ENCODE data around the gene ECT2L. TPM values are rescaled to one million over a fixed set of nuclear protein-coding genes. Genes with fewer than 3 reads are reported as not detected.

The ECT2L gene
- total and polyA plus RNA-seq, 2 donors (not counting 3 experiments of a cell fraction or from before 2014, with no cell fraction given): not detected

- DNase-seq (ENCODE audit: low read depth, low spot score) (no peak), FAIRE-seq (no peak)
- dilution Hi-C loops (cut with MboI; ENCODE audit: extremely low pct_ligation_motif_present, low sequenced_read_pairs): no loop called here
- H3K9me3 ChIP-seq (replicated peaks; ENCODE audit: control insufficient read depth, insufficient read depth, low read length): no peaks in the 10 kb centered on the region
- no peaks in the 10 kb centered on the region for H4K20me1 ChIP-seq (replicated peaks; ENCODE audit: control insufficient read depth, extremely low read depth, insufficient read depth, low read length)
- TF ChIP-seq EZH2 (IDR thresholded peaks at IDR 0.05; ENCODE audit: borderline replicate concordance, low read depth, low read length, severe bottlenecking) (no peak), JUN (IDR thresholded peaks at IDR 0.05; ENCODE audit: borderline replicate concordance, insufficient read depth, insufficient read length, low read depth) (no peak), FOS (IDR thresholded peaks at IDR 0.05; ENCODE audit: borderline replicate concordance, insufficient read depth, low read length) (peak; percentile 23), POLR2A (IDR thresholded peaks at IDR 0.05; ENCODE audit: low read depth, low read length) (no peak), CTCF (IDR thresholded peaks at IDR 0.05; ENCODE audit: extremely low read depth in 1 of 2, insufficient read depth in 1 of 2, low read depth in 1 of 2, low read length in 2 of 2) (no peak), GATA2 (IDR thresholded peaks at IDR 0.05; ENCODE audit: insufficient read depth, insufficient read length, low read depth, low read length) (no peak)
- H3K9me1 ChIP-seq (replicated peaks; ENCODE audit: control insufficient read depth, extremely low read depth, insufficient read depth, low read length): no peaks in the 10 kb centered on the region
- ChIA-PET POLR2A (no interaction called here), CTCF (interaction anchor here (0.9 kb wide), 1 partner anchor 9 kb away, joined by 3 read pairs; no protein-coding TSS in a partner anchor)
- intact Hi-C loops (cut with micrococcal nuclease): no loop called here
- no peak overlapping the region for H3K9ac ChIP-seq (replicated peaks; ENCODE audit: extremely low read depth, insufficient read depth, low read length)
- H3K4me3 ChIP-seq (replicated peaks in 1 of 3; ENCODE audit: insufficient read depth in 1 of 3, low read depth in 1 of 3, low read length in 3 of 3): no peak overlapping the region
- H3K4me1 ChIP-seq (ENCODE audit: control insufficient read depth, extremely low read depth, insufficient read depth, low read length): no peaks in the 10 kb centered on the region
- H3K27ac ChIP-seq (ENCODE audit: insufficient read depth, low read depth, low read length): no peak overlapping the region
- BruUV-seq (replicated peaks): no TSS peak
- no peaks in the 10 kb centered on the region for H3K27me3 ChIP-seq (ENCODE audit: control insufficient read depth in 2 of 2, insufficient read depth in 2 of 2, low read length in 2 of 2)
- H3K79me2 ChIP-seq (ENCODE audit: control insufficient read depth, insufficient read depth, low read length): peaks cover 43% of the 10 kb centered on the region
- no peak overlapping the region for H2AFZ ChIP-seq (ENCODE audit: low read depth, low read length)
- H3K4me2 ChIP-seq (ENCODE audit: insufficient read depth, low read length): no peak overlapping the region
- H3K36me3 ChIP-seq (ENCODE audit: control insufficient read depth in 2 of 2, extremely low read depth in 1 of 2, insufficient read depth in 2 of 2, low read length in 2 of 2): peaks cover 2 to 6% of the 10 kb centered on the region in 2 experiments
These were observed 152.1 kb downstream of the ECT2L start for GRCh38 chr6:138948004-138948403.

All from endothelial cell of umbilical vein (primary cell).